ENCODE measurements around the gene ECI2.

DNA sequence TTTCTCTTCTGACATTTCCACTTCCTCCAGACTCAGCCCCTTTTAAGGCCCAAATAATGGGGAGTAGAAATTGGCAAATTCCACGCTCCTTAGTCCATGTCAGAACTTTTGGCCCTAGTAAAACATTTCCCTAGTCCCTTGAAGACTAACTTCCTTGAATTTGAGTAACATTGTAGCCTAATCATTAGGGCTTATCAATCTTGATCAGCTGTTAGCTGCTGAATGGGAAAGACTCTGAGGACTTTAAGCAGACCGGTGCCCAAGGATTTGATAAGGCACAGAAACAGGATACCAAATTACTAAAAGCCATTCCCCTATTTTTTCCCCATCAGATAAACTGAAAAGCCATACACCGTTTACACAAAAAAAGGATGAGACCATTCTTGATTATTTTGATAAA is 37.0 kb upstream of the ECI2 start:
- TF ChIP-seq, protein P1, sequence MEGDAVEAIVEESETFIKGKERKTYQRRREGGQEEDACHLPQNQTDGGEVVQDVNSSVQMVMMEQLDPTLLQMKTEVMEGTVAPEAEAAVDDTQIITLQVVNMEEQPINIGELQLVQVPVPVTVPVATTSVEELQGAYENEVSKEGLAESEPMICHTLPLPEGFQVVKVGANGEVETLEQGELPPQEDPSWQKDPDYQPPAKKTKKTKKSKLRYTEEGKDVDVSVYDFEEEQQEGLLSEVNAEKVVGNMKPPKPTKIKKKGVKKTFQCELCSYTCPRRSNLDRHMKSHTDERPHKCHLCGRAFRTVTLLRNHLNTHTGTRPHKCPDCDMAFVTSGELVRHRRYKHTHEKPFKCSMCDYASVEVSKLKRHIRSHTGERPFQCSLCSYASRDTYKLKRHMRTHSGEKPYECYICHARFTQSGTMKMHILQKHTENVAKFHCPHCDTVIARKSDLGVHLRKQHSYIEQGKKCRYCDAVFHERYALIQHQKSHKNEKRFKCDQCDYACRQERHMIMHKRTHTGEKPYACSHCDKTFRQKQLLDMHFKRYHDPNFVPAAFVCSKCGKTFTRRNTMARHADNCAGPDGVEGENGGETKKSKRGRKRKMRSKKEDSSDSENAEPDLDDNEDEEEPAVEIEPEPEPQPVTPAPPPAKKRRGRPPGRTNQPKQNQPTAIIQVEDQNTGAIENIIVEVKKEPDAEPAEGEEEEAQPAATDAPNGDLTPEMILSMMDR (IDR thresholded peaks at IDR 0.05; ENCODE audit: low read depth, low read length), result no peak
- no peak for TF ChIP-seq POLR2A (IDR thresholded peaks at IDR 0.05; ENCODE audit: extremely low read depth, insufficient read length)
